Measurements from ENCODE around the gene CD274. TPM values are rescaled to one million over a fixed set of nuclear protein-coding genes. Genes with fewer than 3 reads are reported as not detected.
"Not testable (repeated sequence)": the region's sequence is repeated elsewhere in the genome, so short reads cannot be mapped to it uniquely, and the experiment has no call there.

CD274 gene
- total and polyA plus RNA-seq, 10 of the 15 experiments (the other 5 are each of a cell fraction or from before 2014, with no cell fraction given): 9.4 to 128 (median 24.6) TPM

DNA sequence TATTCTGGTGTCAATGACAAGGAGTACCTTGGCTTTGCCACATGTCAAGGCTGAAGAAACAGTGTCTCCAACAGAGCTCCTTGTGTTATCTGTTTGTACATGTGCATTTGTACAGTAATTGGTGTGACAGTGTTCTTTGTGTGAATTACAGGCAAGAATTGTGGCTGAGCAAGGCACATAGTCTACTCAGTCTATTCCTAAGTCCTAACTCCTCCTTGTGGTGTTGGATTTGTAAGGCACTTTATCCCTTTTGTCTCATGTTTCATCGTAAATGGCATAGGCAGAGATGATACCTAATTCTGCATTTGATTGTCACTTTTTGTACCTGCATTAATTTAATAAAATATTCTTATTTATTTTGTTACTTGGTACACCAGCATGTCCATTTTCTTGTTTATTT, 19.8 kb downstream of the CD274 start (continued):
- TF ChIP-seq STAT1 (conservative IDR thresholded peaks at IDR 0.05): no peak

- Histone ChIP-seq H3K27ac (ENCODE audit: control insufficient read depth, insufficient read depth) (no peak overlapping the region), H3K4me2 (ENCODE audit: control insufficient read depth, insufficient read depth) (no peak overlapping the region), H3K9me3 (replicated peaks; ENCODE audit: control insufficient read depth, insufficient read depth, low read length) (no peaks in the 10 kb centered on the region), H4K20me1 (ENCODE audit: control insufficient read depth, insufficient read depth) (no peaks in the 10 kb centered on the region), H2AFZ (ENCODE audit: control insufficient read depth, low read depth, low read length) (no peak overlapping the region), H3K4me1 (ENCODE audit: control insufficient read depth, insufficient read depth, low read length) (peaks cover 4% of the 10 kb centered on the region), H3K79me2 (ENCODE audit: control insufficient read depth, insufficient read depth, low read length) (no peaks in the 10 kb centered on the region), H3K36me3 (ENCODE audit: control insufficient read depth in 2 of 2, insufficient read depth in 2 of 2, low read length in 1 of 2) (peaks cover 2 to 13% of the 10 kb centered on the region in 2 experiments), H3K9ac (ENCODE audit: control insufficient read depth, insufficient read depth, low read length) (no peak overlapping the region), H3K4me3 (no peak overlapping the region), H3K27me3 (replicated peaks in 1 of 2; ENCODE audit: control insufficient read depth in 2 of 2, insufficient read depth in 2 of 2, low read length in 1 of 2) (no peaks in the 10 kb centered on the region)
- ATAC-seq: no peak; the same call in 2 of the 3 replicates
- ChIA-PET POLR2A (no interaction called here), CTCF (interaction anchor here (0.8 kb wide), 1 partner anchor 10 kb away, joined by 3 read pairs; no protein-coding TSS in a partner anchor), RAD21 (ENCODE audit: unreplicated experiment) (interaction anchor here (1.3 kb wide), 1 partner anchor 10 kb away, joined by 3 read pairs; no protein-coding TSS in a partner anchor), SMC1A (ENCODE audit: uncharacterized antibody, unreplicated experiment) (interaction anchor here (0.7 kb wide), 1 partner anchor 40 kb away, joined by 3 read pairs; no protein-coding TSS in a partner anchor)
- in situ Hi-C loops (cut with MboI): no loop called here
- no TSS peak for BruUV-seq (replicated peaks)
- DNase-seq (ENCODE audit: low read depth, low spot score): no peak
- TF ChIP-seq BACH1 (IDR thresholded peaks at IDR 0.05; ENCODE audit: borderline replicate concordance): no peak
- TF ChIP-seq SREBF2 (IDR thresholded peaks at IDR 0.05; ENCODE audit: low read length): no peak
- TF ChIP-seq BMI1 (IDR thresholded peaks at IDR 0.05; ENCODE audit: borderline replicate concordance): no peak
- no peak for TF ChIP-seq ZZZ3 (IDR thresholded peaks at IDR 0.05; ENCODE audit: control insufficient read depth, insufficient read length, low read depth)
- no peak for TF ChIP-seq TCF3 (IDR thresholded peaks at IDR 0.05; ENCODE audit: borderline replicate concordance, insufficient read depth, low read depth, low read length)
- no peak for TF ChIP-seq ATF3 (IDR thresholded peaks at IDR 0.05; ENCODE audit: borderline replicate concordance, extremely low read depth, low read depth, low read length)
- TF ChIP-seq HDAC6 (IDR thresholded peaks at IDR 0.05; ENCODE audit: unreplicated experiment): no peak
- TF ChIP-seq SMARCA5 (IDR thresholded peaks at IDR 0.05): no peak
- no peak for TF ChIP-seq KDM1A (IDR thresholded peaks at IDR 0.05; ENCODE audit: borderline replicate concordance)
- TF ChIP-seq CREM (IDR thresholded peaks at IDR 0.05; ENCODE audit: low read depth): no peak
- WGBS (ENCODE audit: insufficient coverage, insufficient replicate concordance, low lambda C conversion rate, missing lambda C conversion rate): 97% methylated on average over 3 of the region's 3 CpGs
- FAIRE-seq: no peak
- intact Hi-C loops (cut with micrococcal nuclease; ENCODE audit: unreplicated experiment): no loop called here
Measured at GRCh38 chr9:5470816-5471215, 20.5 kb downstream of the CD274 start.

DNA sequence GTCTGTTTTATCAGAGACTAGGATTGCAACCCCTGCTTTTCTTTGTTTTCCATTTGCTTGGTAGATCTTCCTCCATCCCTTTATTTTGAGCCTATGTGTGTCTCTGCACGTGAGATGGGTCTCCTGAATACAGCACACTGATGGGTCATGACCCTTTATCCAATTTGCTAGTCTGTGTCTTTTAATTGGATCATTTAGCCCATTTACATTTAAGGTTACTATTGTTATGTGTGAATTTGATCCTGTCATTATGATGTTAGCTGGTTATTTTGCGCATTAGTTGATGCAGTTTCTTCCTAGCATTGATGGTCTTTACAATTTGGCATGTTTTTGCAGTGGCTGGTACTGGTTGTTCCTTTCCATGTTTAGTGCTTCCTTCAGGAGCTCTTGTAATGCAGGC, 25.3 kb downstream of the CD274 start:
- H3K4me2 ChIP-seq (ENCODE audit: control insufficient read depth, insufficient read depth); H4K20me1 ChIP-seq (ENCODE audit: control insufficient read depth, insufficient read depth); H3K79me2 ChIP-seq (ENCODE audit: control insufficient read depth, insufficient read depth, low read length); H3K9me3 ChIP-seq (replicated peaks; ENCODE audit: control insufficient read depth, insufficient read depth, low read length); intact Hi-C loops (cut with micrococcal nuclease; ENCODE audit: unreplicated experiment); BruUV-seq (replicated peaks); POLR2A ChIA-PET; CTCF ChIA-PET; H3K27me3 ChIP-seq (replicated peaks in 1 of 2; ENCODE audit: control insufficient read depth in 2 of 2, insufficient read depth in 2 of 2, low read length in 1 of 2); H3K36me3 ChIP-seq (ENCODE audit: control insufficient read depth in 2 of 2, insufficient read depth in 2 of 2, low read length in 1 of 2); ATAC-seq; in situ Hi-C loops (cut with MboI); H3K4me3 ChIP-seq; H2AFZ ChIP-seq (ENCODE audit: control insufficient read depth, low read depth, low read length); H3K27ac ChIP-seq (ENCODE audit: control insufficient read depth, insufficient read depth); RAD21 ChIA-PET (ENCODE audit: unreplicated experiment); DNase-seq (ENCODE audit: low read depth, low spot score); FAIRE-seq; H3K9ac ChIP-seq (ENCODE audit: control insufficient read depth, insufficient read depth, low read length): not testable (repeated sequence)
- WGBS (ENCODE audit: insufficient coverage, insufficient replicate concordance, low lambda C conversion rate, missing lambda C conversion rate): 82% methylated on average over 2 of the region's 2 CpGs
- SMC1A ChIA-PET (ENCODE audit: uncharacterized antibody, unreplicated experiment): interaction anchor here (1.3 to 7.6 kb wide), 5 partner anchors 10 to 109 kb away, joined by 3 to 74 read pairs (median 19); partner anchors contain the start of gene CD274
- peaks cover 17% of the 10 kb centered on the region for H3K4me1 ChIP-seq (ENCODE audit: control insufficient read depth, insufficient read depth, low read length)

All from GM12878 (cell line).